AG09309 (cell line): ENCODE results near the gene TMEM125.

Experiments used
- DNase-seq: peaks from one replicate; pipeline ENCODE4 v3.0.0-alpha.2; 2010; ENCODE audit warnings: low read depth
- H3K4me3 ChIP-seq: 2 replicates; pipeline ENCODE4 v1.5.1; 2011; ENCODE audit warnings: mild to moderate bottlenecking, low read depth, low read length, moderate library complexity; ENCODE audit not compliant: control insufficient read depth
- CTCF ChIP-seq: IDR thresholded peaks from 2 replicates; pipeline ENCODE4 v1.5.1; 2011; ENCODE audit warnings: mild to moderate bottlenecking, low read depth, low read length, inconsistent platforms; ENCODE audit not compliant: insufficient read depth, control insufficient read depth; ENCODE audit errors: missing control alignments

The TMEM125 gene

GRCh38 chr1:43318831-43319230, 49.0 kb downstream of the TMEM125 start:
- no peak for DNase-seq
- H3K4me3 ChIP-seq: no peak overlapping the region
- TF ChIP-seq CTCF: no peak

GRCh38 chr1:43319288-43319687, 49.5 kb downstream of the TMEM125 start:
- no peak for TF ChIP-seq CTCF
- H3K4me3 ChIP-seq: no peak overlapping the region
- DNase-seq: no peak

GRCh38 chr1:43319766-43320165, 50.0 kb downstream of the TMEM125 start:
- no peak for TF ChIP-seq CTCF
- H3K4me3 ChIP-seq: no peak overlapping the region
- no peak for DNase-seq

GRCh38 chr1:43321331-43321891, 51.6 kb downstream of the TMEM125 start:
- H3K4me3 ChIP-seq: no peak overlapping the region
- no peak for TF ChIP-seq CTCF
- DNase-seq: no peak

- no peak for TF ChIP-seq CTCF
Measured at GRCh38 chr1:43322506-43322905, 52.7 kb downstream of the TMEM125 start.

More at GRCh38 chr1:43322506-43322905, 52.7 kb downstream of the TMEM125 start:
- DNase-seq: no peak
- H3K4me3 ChIP-seq: no peak overlapping the region
